Epithelial cell of esophagus (primary cell): Measurements from ENCODE around the gene ACOT12.

Experiments
- DNase-seq: peaks from one replicate; pipeline ENCODE4 v3.0.0; 2010; ENCODE audit warnings: low read depth
- H3K4me3 ChIP-seq: 2 replicates; pipeline ENCODE4 v1.5.1; 2011; ENCODE audit warnings: mild to moderate bottlenecking, low read length, control low read depth
- CTCF ChIP-seq: IDR thresholded peaks from 2 replicates; pipeline ENCODE4 v1.5.1; 2011; ENCODE audit warnings: low read depth, mild to moderate bottlenecking, low read length, control low read depth, inconsistent platforms; ENCODE audit not compliant: insufficient read depth; ENCODE audit errors: missing control alignments

The ACOT12 gene

GRCh38 chr5:81313686-81314085, 80.2 kb downstream of the ACOT12 start:
- DNase-seq, result peak; percentile 14
- no peak for TF ChIP-seq CTCF

GRCh38 chr5:81313278-81313677, 80.7 kb downstream of the ACOT12 start:
- no peak overlapping the region for H3K4me3 ChIP-seq
- no peak for TF ChIP-seq CTCF

More at GRCh38 chr5:81313686-81314085, 80.2 kb downstream of the ACOT12 start:
- H3K4me3 ChIP-seq, result no peak overlapping the region

GRCh38 chr5:81310402-81311063, 83.4 kb downstream of the ACOT12 start:
- TF ChIP-seq CTCF, result no peak
- no peak for DNase-seq
- H3K4me3 ChIP-seq, result no peak overlapping the region

More at GRCh38 chr5:81313278-81313677, 80.7 kb downstream of the ACOT12 start:
- DNase-seq, result no peak

GRCh38 chr5:81308836-81309235, 85.1 kb downstream of the ACOT12 start:
- H3K4me3 ChIP-seq, result no peak overlapping the region
- no peak for TF ChIP-seq CTCF
- DNase-seq, result no peak

- TF ChIP-seq CTCF, result no peak
- DNase-seq, result no peak
- no peak overlapping the region for H3K4me3 ChIP-seq
Measured at GRCh38 chr5:81305785-81306184, 88.1 kb downstream of the ACOT12 start.

GRCh38 chr5:81303563-81303962, 90.4 kb downstream of the ACOT12 start:
- no peak overlapping the region for H3K4me3 ChIP-seq
- peak; percentile 91 for DNase-seq
- TF ChIP-seq CTCF, result no peak

- TF ChIP-seq CTCF, result no peak
- H3K4me3 ChIP-seq, result peak overlapping the region; percentile 89
- DNase-seq, result no peak
Measured at GRCh38 chr5:81302596-81302995, 91.3 kb downstream of the ACOT12 start.
